ENCODE results near the gene ADIG.

The ADIG gene

DNA sequence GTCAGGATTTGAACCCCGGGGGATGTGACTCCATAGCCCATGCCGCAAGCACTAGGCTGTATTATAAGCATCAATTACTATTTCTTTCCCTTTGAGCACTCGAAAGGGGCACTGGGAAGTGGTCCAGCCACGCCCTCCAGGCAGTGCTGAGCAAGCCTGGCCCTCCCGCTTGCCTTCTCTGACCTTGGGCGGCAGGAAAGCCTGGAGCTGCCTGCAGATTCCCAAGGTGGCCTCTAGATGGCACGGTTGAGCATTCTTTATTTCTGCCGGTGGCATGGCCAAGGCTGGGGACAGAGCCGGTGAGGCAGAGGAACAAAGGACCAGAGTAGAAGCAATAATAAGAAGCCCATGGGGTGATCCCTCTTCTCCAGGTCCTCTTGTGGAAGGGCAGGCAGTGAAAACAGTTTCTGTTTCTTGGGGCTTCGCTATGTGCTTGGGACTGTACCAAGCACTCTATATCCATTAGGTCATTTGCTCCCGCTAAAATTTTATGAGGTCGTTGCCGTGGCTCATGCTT, 52.6 kb downstream of the ADIG start:
- DNase-seq (ENCODE audit: low spot score): peak; percentile 84

GRCh38 chr20:38635721-38636288, 54.8 kb downstream of the ADIG start:
- DNase-seq (ENCODE audit: low spot score): peak; percentile 81
